Mucosa of descending colon (tissue), 3 donors: ENCODE results near the gene EXT2. TPM values are rescaled to one million over a fixed set of nuclear protein-coding genes. Genes with fewer than 3 reads are reported as not detected.

ENCODE experiments used
- ATAC-seq: fragments of 200-7000 bp; cut with Tn5 transposase; one replicate; pipeline ENCODE4 v1.9.1; 2020; ENCODE audit warnings: mild to moderate bottlenecking, moderate library complexity
- DNase-seq, 3 donors: peaks; one replicate each; pipeline ENCODE4 v3.0.0-alpha.2; 2020
- H3K36me3 ChIP-seq: fragments of 200-600 bp; one replicate; pipeline ENCODE4 v1.8.0; 2021; ENCODE audit warnings: low read depth, mild to moderate bottlenecking
- H3K4me1 ChIP-seq: fragments of 200-600 bp; one replicate; pipeline ENCODE4 v1.8.0; 2021; ENCODE audit warnings: low read depth, mild to moderate bottlenecking
- H3K4me3 ChIP-seq: fragments of 200-600 bp; one replicate; pipeline ENCODE4 v1.8.0; 2021; ENCODE audit warnings: mild to moderate bottlenecking
- H3K9me3 ChIP-seq: fragments of 200-600 bp; one replicate; pipeline ENCODE4 v1.8.0; 2021; ENCODE audit warnings: mild to moderate bottlenecking
- intact Hi-C, 2 donors: fragments of 100-400 bp; cut with DNase I in 1 of 2; cut with micrococcal nuclease in 1 of 2; formaldehyde crosslinking; loops; one replicate each; pipeline versions ENCODE4 v1.11.0 to v1.11.1; 2022; cut with DNase I, micrococcal nuclease
- total RNA-seq, 3 donors: library from RNA; stranded (reverse); fragmentation: NEBNext Ultra II Directional in 2 of 3; extraction: Animal tissue kit (Norgen Biotek cat#: 25700) in 2 of 3; gene quantifications; one replicate each; pipeline versions ENCODE4 v1.2.1 to v1.2.4, GENCODE V29; 2021 to 2023
- TF ChIP-seq, protein P1 (sequence below): fragments of 200-600 bp; IDR thresholded peaks from one replicate; pipeline ENCODE4 v1.8.0; 2022; ENCODE audit warnings: antibody characterized with exemption, mild to moderate bottlenecking
- donor health status: DM: no; HTN: no; CAD: no; lungs with moderate emphysema.
- donor health status: DM: no; HTN: no; CAD: no.
- donor health status: DM: no; HTN: yes; CAD: no.

The EXT2 gene
- total RNA-seq, 3 donors from 2014 or later = 53.3 to 59.7 (median 57.2) TPM

DNA sequence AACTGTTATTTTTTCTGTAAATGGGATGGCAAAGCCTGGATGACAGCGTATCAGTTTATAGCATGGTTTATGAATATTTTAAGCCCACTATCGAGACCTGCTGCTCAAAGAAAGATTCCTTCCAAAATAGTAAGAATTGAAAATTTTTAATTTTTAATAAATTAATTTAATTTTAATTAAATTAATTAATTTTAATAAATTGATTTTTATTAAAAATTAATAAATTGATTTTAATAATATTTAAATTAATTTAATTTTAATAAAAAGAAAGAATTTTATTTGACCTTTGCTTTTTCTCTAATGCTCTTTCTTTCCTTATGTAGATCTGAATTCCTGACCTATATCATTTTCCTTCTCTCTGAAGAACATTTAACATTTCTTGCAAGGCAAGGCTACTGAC is 62.9 kb downstream of the EXT2 start:
- TF ChIP-seq, protein P1, sequence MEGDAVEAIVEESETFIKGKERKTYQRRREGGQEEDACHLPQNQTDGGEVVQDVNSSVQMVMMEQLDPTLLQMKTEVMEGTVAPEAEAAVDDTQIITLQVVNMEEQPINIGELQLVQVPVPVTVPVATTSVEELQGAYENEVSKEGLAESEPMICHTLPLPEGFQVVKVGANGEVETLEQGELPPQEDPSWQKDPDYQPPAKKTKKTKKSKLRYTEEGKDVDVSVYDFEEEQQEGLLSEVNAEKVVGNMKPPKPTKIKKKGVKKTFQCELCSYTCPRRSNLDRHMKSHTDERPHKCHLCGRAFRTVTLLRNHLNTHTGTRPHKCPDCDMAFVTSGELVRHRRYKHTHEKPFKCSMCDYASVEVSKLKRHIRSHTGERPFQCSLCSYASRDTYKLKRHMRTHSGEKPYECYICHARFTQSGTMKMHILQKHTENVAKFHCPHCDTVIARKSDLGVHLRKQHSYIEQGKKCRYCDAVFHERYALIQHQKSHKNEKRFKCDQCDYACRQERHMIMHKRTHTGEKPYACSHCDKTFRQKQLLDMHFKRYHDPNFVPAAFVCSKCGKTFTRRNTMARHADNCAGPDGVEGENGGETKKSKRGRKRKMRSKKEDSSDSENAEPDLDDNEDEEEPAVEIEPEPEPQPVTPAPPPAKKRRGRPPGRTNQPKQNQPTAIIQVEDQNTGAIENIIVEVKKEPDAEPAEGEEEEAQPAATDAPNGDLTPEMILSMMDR = no peak
- Histone ChIP-seq H3K4me1 (no peaks in the 10 kb centered on the region), H3K36me3 (no peaks in the 10 kb centered on the region), H3K9me3 (no peaks in the 10 kb centered on the region), H3K4me3 (no peak overlapping the region)
- no peak for ATAC-seq
- intact Hi-C loops = no loop called here
- DNase-seq = no peak

- Histone ChIP-seq H3K36me3 (no peaks in the 10 kb centered on the region), H3K4me3 (no peak overlapping the region), H3K4me1 (no peaks in the 10 kb centered on the region), H3K9me3 (no peaks in the 10 kb centered on the region)
- DNase-seq (no peak), ATAC-seq (no peak)
- TF ChIP-seq, protein P1 = no peak
- intact Hi-C loops = no loop called here
Measured at GRCh38 chr11:44159848-44160721, 64.6 kb downstream of the EXT2 start.

DNA sequence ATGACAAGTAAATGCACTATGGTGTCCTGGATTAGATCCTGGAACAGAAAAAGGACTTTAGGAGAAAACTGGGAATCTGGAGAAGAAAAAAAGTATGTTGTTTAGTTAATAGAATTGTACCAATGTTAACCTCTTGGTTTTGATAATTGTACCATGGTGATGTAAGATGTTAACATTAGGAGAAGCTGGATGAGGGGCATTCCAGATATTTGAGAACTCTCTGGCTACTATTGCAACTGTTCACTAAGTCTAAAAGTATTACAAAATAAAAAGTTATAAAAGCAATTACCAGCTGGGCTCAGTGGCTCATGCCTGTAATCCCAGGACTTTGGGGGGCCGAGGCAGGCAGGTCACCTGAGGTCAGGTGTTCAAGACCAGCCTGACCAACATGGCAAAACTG is 66.5 kb downstream of the EXT2 start:
- intact Hi-C loops = no loop called here
- no peak for ATAC-seq
- no peaks in the 10 kb centered on the region for H3K9me3 ChIP-seq
- TF ChIP-seq, protein P1 = no peak
- DNase-seq = no peak
- H3K4me1 ChIP-seq = no peaks in the 10 kb centered on the region
- no peaks in the 10 kb centered on the region for H3K36me3 ChIP-seq
- no peak overlapping the region for H3K4me3 ChIP-seq

GRCh38 chr11:44162662-44163061 is 67.2 kb downstream of the EXT2 start:
- ATAC-seq (no peak), DNase-seq (no peak)
- no peak overlapping the region for H3K4me3 ChIP-seq
- TF ChIP-seq, protein P1 = no peak
- no peaks in the 10 kb centered on the region for H3K36me3 ChIP-seq
- no peaks in the 10 kb centered on the region for H3K9me3 ChIP-seq
- no peaks in the 10 kb centered on the region for H3K4me1 ChIP-seq
- intact Hi-C loops = no loop called here

DNA sequence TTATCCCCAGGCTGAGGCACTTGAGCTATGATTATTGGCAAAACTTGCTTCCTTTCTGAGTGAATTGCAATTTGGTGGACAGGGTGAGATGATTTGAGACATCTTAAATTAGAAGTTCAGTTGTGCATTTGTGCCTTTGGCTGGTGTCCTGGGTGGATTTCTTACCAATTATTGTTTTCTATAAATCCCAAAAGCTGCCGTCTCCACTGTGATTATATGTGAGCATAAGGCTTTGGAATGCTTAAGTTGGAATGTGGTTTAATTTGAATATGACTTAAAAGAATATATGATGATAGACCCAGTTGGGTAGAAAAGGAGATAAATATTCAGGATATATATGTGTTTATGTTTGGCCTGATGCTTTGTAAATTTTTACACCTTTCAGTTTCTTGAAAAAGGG is 70.0 kb downstream of the EXT2 start:
- ATAC-seq (no peak), DNase-seq (no peak)
- TF ChIP-seq, protein P1 = no peak
- H3K9me3 ChIP-seq = no peaks in the 10 kb centered on the region
- intact Hi-C loops = no loop called here
- H3K4me3 ChIP-seq = no peak overlapping the region
- H3K36me3 ChIP-seq = no peaks in the 10 kb centered on the region
- no peaks in the 10 kb centered on the region for H3K4me1 ChIP-seq
